Uterus (tissue), 2 donors: ENCODE data around the gene FGR.

Source experiments
- POLR2A ChIP-seq, 2 donors: fragments of 450-650 bp; IDR thresholded peaks; one replicate each; pipeline ENCODE4 v1.6.1; 2016; ENCODE audit warnings: antibody characterized with exemption in 2 of 2, mild to moderate bottlenecking in 1 of 2, moderate library complexity in 1 of 2
- TF ChIP-seq, protein P1 (sequence below), 4 experiments: fragments of 200-600 bp in 2 of 4; fragments of 450-650 bp in 2 of 4; sonication (generic) in 2 of 4; IDR thresholded peaks; one replicate each; pipeline ENCODE4 v1.5.1; 2016 to 2019; ENCODE audit warnings: antibody characterized with exemption in 4 of 4, mild to moderate bottlenecking in 2 of 4, moderate library complexity in 1 of 4

DNA sequence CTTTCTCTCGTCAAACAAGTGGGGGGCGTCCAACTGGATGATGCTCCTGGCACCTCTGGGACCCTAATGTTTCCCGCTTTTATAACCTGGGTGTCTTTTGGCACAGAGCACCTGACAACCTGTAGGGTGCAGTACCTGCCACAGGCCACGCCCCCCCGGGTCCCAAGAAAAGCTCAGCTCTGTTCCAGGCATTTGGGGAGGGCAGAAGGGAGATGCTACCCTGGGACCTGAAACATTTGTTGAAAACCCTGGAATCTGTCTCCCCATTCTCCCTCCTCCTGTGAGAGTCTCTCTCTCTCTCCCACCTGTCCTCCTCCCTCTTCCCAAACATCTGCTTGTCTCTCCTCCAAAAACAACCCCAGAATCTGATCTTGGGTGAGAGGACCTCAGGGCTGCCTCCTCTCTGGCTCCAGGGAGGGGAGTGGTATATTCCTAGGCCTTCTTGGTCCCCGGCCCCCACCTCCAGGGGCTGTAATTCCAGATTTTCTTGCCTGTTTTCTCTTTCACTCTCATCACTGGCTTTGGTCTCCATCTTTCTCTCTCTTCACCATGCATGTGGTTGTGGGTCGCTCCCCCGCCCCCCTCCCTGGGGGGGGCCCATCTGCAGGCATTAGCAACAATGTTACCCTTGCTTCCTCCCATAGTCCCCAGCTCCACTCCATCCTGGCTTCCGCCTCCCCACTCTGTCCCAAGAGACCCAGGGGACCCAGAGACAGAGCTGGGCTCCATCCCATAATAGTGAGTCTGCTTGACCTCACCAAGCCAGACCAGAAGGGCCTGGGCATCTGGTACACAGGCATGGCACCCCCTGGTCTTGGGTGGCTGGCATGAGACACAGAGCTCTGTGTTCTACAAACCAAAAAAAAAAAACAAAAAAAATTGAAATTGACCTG, 35.1 kb downstream of the FGR start:
- TF ChIP-seq, protein P1, sequence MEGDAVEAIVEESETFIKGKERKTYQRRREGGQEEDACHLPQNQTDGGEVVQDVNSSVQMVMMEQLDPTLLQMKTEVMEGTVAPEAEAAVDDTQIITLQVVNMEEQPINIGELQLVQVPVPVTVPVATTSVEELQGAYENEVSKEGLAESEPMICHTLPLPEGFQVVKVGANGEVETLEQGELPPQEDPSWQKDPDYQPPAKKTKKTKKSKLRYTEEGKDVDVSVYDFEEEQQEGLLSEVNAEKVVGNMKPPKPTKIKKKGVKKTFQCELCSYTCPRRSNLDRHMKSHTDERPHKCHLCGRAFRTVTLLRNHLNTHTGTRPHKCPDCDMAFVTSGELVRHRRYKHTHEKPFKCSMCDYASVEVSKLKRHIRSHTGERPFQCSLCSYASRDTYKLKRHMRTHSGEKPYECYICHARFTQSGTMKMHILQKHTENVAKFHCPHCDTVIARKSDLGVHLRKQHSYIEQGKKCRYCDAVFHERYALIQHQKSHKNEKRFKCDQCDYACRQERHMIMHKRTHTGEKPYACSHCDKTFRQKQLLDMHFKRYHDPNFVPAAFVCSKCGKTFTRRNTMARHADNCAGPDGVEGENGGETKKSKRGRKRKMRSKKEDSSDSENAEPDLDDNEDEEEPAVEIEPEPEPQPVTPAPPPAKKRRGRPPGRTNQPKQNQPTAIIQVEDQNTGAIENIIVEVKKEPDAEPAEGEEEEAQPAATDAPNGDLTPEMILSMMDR (IDR thresholded peaks at IDR 0.05): no peak
- no peak for TF ChIP-seq POLR2A (IDR thresholded peaks at IDR 0.05)
